Activated CD8-positive, alpha-beta T cell treated with anti-CD3 and anti-CD28 coated beads, Interleukin-2, amount 10 ng/mL, durations not matched to agents 7 days and 5 days (primary cell): ENCODE results near the gene KCNT1. TPM values are rescaled to one million over a fixed set of nuclear protein-coding genes. Genes with fewer than 3 reads are reported as not detected.

Experiments used
- ATAC-seq: fragments of 150-1000 bp; cut with Tn5 transposase; one replicate; pipeline ENCODE4 v1.10.0; 2021; ENCODE audit warnings: moderate library complexity
- CTCF ChIA-PET: fragments of 350-600 bp; sonication (Branson Sonifier 250); formaldehyde crosslinking; loops from one replicate; lab custom pipeline; 2021; ENCODE audit warnings: antibody characterized with exemption; lab: Charles Lee
- POLR2A ChIA-PET: fragments of 350-600 bp; sonication (Branson Sonifier 250); formaldehyde crosslinking; loops from one replicate; lab custom pipeline; 2021; ENCODE audit warnings: antibody characterized with exemption; lab: Charles Lee
- DNase-seq: peaks from one replicate; pipeline ENCODE4 v3.0.0-alpha.2; 2020
- H3K27ac Mint-ChIP-seq: one replicate; pipeline ENCODE4 v1.8.0; 2021; ENCODE audit warnings: mild to moderate bottlenecking, mixed read lengths
- H3K27me3 Mint-ChIP-seq: one replicate; pipeline ENCODE4 v1.8.0; 2021; ENCODE audit warnings: low read depth, mixed read lengths
- H3K36me3 Mint-ChIP-seq: one replicate; pipeline ENCODE4 v1.8.0; 2021; ENCODE audit warnings: low read depth, mixed read lengths
- H3K4me1 Mint-ChIP-seq: one replicate; pipeline ENCODE4 v1.8.0; 2021; ENCODE audit warnings: low read depth, mixed read lengths
- H3K4me3 Mint-ChIP-seq: one replicate; pipeline ENCODE4 v1.8.0; 2021; ENCODE audit warnings: mild to moderate bottlenecking, mixed read lengths
- H3K9me3 Mint-ChIP-seq: one replicate; pipeline ENCODE4 v1.8.0; 2022; ENCODE audit warnings: mixed read lengths; ENCODE audit not compliant: insufficient read depth
- total RNA-seq, 2 experiments: library from RNA; stranded (reverse); gene quantifications; one replicate each; pipeline ENCODE4 v1.2.3, GENCODE V29; 2021

The KCNT1 gene
- total RNA-seq = not detected

DNA sequence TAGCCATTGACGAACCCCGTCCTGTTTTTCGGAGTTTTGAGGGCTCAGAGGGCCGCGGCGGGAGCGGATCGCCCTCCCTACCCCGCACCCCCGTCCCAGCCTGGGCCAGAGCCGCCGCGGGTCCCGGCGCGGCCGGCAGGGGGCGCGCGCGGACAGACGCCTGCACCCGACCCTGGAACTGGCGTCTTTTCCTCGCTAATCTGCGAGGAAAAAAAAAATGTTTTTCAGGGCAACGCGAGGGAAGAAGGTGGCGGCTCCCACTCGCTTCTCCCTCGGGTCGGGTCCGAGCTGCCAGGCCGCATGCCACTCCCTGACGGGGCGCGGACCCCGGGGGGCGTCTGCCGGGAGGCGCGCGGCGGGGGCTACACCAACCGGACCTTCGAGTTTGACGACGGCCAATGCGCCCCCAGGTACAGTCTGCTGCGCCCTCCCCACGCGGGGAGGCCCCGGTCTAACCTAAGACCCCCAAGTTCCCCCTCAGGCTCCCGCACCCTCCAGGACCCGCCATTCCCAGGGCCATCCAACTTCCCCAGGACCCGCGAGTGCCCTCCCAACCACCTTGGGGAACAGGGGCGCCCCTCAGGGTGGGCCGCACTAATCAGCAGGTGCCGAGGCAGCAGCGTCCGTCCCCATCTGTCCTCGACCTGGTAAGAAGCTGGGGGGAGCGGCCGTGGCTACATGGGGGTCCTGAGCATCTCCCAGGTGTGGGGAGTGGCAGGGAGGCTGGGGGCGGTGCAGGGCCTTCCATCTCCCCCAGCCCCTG, at the start of gene KCNT1:
Gene KCNT1 (plus strand): TSS at position 227 of the 763 bp plus-strand sequence. CDS start 74 bp downstream, at position 301.
- peaks cover 2% of the 10 kb centered on the region for H3K4me1 Mint-ChIP-seq

DNA sequence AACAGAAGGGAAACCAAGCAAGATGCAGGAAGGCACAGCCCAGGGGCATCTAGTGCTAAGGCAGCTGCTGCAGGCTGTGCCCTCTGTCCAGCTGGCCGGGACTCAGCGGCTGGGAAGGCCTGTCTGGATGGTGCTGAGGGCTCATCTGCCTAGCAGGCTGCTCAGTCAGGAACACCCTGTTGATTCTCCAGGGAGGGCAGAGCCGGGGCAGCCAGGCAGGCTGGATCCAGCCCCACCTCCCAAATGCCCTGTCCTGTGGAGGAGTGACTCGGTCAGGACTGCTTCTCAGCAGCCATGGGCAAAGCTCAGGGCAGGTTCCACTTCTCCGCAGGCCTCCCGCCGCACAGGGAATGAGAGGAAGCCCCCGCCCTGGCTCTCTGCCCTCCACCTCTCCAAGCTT, 46.7 kb upstream of the KCNT1 start:
- ATAC-seq (no peak), DNase-seq (no peak)
- Mint-ChIP-seq H3K4me1 (no peaks in the 10 kb centered on the region), H3K27me3 (no peaks in the 10 kb centered on the region), H3K36me3 (no peaks in the 10 kb centered on the region), H3K27ac (no peak overlapping the region), H3K9me3 (no peaks in the 10 kb centered on the region), H3K4me3 (no peak overlapping the region)
- ChIA-PET CTCF (no interaction called here), POLR2A (no interaction called here)

More for the DNA sequence above, at the start of gene KCNT1:
- Mint-ChIP-seq H3K4me3 (no peak within 1 kb of the TSS), H3K36me3 (no peaks in the 10 kb centered on the region), H3K27ac (no peak within 1 kb of the TSS), H3K9me3 (no peaks in the 10 kb centered on the region), H3K27me3 (no peaks in the 10 kb centered on the region)
- ChIA-PET POLR2A (interaction anchor here (0.6 kb wide), 1 partner anchor 1689 kb away, joined by 3 read pairs; no protein-coding TSS in a partner anchor), CTCF (no interaction called here)
- DNase-seq = peak; percentile 62
- ATAC-seq = peak; percentile 75

DNA sequence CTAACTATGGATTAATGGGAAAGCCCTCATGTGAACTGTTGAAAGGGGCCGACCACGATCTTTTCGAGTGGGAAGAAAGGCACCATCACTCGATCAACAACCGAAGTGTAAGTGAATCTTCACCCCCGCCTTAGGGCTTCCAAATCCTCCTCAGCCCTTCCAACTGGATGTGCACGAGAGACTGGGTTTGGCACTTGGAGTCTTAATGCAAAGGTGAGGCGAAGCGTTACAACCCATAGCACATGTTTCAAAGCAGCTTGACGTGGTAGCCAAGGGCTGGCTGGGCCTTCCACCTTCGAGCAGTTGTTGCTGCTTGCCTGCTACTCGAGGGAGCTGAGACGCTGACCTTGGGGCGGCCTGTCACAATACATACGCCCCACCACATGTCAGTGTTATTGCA, 44.6 kb upstream of the KCNT1 start:
- no peak overlapping the region for H3K4me3 Mint-ChIP-seq
- no peaks in the 10 kb centered on the region for H3K27me3 Mint-ChIP-seq
- ATAC-seq (no peak), DNase-seq (no peak)
- ChIA-PET CTCF (no interaction called here), POLR2A (no interaction called here)
- H3K27ac Mint-ChIP-seq = no peak overlapping the region
- no peaks in the 10 kb centered on the region for H3K4me1 Mint-ChIP-seq
- no peaks in the 10 kb centered on the region for H3K9me3 Mint-ChIP-seq
- H3K36me3 Mint-ChIP-seq = no peaks in the 10 kb centered on the region

DNA sequence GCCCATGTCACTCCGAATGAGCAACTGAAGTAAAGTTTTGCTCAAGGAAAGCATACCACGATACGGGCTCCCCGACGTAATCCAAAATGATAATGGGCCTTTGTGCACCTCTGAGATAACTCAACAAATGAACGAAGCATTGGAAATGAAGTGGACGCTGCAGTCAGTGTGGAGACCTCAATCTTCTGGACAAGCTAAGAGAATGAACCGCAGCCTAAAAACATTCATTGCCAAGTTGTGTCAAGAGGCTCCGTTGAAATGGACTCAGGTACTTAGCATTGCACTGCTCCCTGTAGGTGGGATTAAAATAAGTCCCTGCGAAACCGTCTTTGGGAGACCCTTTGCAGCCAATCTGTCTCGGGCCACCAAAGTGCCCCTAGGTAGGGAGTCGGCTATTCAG, 42.7 kb upstream of the KCNT1 start:
- H3K4me1 Mint-ChIP-seq = no peaks in the 10 kb centered on the region
- H3K27ac Mint-ChIP-seq = no peak overlapping the region
- DNase-seq = no peak
- POLR2A ChIA-PET = no interaction called here
- ATAC-seq = no peak
- H3K36me3 Mint-ChIP-seq = no peaks in the 10 kb centered on the region
- CTCF ChIA-PET = no interaction called here
- no peak overlapping the region for H3K4me3 Mint-ChIP-seq
- no peaks in the 10 kb centered on the region for H3K27me3 Mint-ChIP-seq
- H3K9me3 Mint-ChIP-seq = no peaks in the 10 kb centered on the region

DNA sequence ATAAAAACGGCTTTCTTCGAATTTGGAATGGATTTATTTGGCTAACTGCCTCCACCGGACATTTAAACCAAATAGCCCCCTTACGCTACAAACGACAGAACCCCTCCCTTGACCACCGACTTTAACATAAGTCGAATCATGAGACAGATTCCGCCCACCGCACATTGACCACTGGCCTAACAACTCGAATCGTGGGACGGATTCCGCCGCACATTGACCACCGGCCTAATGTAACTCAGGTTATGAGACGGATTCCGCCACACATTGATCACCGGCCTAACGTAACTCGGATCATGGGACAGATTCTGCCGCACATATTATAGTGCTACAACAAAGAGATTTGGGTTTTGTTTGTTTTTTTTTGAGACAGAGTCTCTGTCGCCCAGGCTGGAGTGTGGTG, 41.6 kb upstream of the KCNT1 start:
- ChIA-PET POLR2A (no interaction called here), CTCF (no interaction called here)
- Mint-ChIP-seq H3K4me1 (no peaks in the 10 kb centered on the region), H3K9me3 (no peaks in the 10 kb centered on the region), H3K27me3 (no peaks in the 10 kb centered on the region), H3K4me3 (no peak overlapping the region), H3K36me3 (no peaks in the 10 kb centered on the region), H3K27ac (no peak overlapping the region)
- no peak for ATAC-seq
- no peak for DNase-seq

DNA sequence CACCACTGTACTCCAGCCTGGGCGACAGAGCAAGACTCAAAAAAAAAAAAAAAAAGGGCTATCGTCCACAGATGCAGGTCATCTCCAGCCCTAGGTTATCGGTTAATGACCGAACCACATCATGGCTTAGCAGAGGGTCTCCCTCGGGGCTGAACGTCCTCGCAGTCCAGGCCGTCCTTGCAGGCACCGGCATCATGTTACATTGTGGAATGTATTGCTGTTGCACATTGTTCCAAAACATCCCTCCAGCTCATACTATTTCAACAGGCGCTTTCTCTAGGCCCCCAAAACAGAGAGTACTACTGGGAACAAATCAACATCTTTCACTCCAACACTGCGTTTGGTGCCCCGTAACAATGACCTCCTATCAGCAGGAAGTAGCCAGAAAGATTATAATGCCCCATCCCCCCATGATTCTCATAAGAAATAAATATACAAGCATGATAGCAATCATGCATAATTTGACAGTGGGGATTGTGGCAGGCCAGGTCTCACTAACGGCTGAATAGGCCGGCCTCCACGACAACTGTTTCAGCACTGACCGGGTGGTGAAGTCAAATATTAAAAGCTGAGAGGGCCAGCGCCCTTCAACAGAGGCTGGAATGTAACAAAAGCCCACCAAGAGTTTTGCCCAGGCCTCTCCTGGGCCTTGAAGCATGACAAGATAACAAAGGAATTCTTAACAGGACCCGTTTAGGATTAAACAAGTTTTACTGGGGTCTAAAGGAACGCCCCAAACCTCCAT, 40.0 kb upstream of the KCNT1 start:
- ATAC-seq = no peak
- DNase-seq = no peak
- Mint-ChIP-seq H3K36me3 (no peaks in the 10 kb centered on the region), H3K9me3 (no peaks in the 10 kb centered on the region), H3K4me1 (no peaks in the 10 kb centered on the region), H3K4me3 (no peak overlapping the region), H3K27me3 (no peaks in the 10 kb centered on the region), H3K27ac (no peak overlapping the region)
- POLR2A ChIA-PET = no interaction called here
- CTCF ChIA-PET = no interaction called here

DNA sequence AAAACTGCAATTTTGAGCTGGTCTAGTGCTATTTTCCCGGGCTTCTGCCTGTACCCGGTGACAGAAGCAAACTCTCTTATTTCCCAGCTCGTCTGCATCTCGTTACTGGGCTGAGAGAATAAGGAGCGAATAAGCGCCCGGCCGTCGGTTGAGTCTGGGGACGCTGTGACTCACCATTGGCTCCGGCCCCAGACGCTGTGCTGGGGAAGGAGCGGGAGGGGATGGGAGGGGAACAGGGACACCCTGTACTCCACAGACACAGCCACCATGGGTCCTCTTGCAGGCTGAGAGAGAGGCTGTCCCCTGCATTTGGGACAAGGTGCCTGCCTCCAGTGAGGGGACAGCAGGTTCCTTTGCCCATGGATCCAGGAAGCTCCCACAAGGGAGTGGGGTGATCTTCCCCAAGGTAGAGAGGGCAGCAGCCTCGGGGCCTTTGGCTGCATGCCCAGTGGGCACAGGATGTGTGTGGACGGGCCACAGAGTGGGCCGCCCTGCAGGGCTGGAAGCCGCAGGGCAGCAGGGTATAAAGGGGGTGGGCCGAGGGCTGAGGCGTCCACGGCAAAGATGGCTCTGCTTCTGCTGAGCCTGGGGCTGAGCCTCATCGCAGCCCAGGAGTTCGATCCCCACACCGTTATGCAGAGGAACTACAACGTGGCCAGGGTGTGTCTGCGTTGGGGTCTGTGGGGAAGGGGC, 39.1 kb upstream of the KCNT1 start, which contains the start of gene LCN9:
Gene LCN9 (plus strand): TSS at position 552 of the 693 bp plus-strand sequence. CDS start 13 bp downstream, at position 565.
- ATAC-seq = no peak
- no peaks in the 10 kb centered on the region for H3K9me3 Mint-ChIP-seq
- no peak within 1 kb of the TSS for H3K4me3 Mint-ChIP-seq
- CTCF ChIA-PET = no interaction called here
- no peak within 1 kb of the TSS for H3K27ac Mint-ChIP-seq
- no peaks in the 10 kb centered on the region for H3K27me3 Mint-ChIP-seq
- DNase-seq = no peak
- no peaks in the 10 kb centered on the region for H3K4me1 Mint-ChIP-seq
- POLR2A ChIA-PET = no interaction called here
- no peaks in the 10 kb centered on the region for H3K36me3 Mint-ChIP-seq

DNA sequence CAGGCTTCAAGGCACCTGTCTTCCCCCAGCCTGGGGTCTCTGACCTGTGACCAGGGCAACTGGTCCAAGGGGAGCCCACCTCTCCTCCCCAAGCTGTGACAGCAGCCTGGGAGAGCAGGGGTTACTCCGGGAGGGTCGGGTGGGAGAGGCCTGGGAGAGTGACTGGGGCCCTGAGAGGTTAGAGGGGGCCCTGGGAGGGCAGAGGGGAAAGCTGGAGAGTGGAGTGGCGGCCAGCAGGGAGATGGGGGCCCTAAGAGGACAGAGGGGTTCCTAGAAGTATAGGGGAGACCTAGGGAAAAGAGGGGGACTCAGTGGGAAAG, 38.6 kb upstream of the KCNT1 start:
- Mint-ChIP-seq H3K4me3 (no peak overlapping the region), H3K36me3 (no peaks in the 10 kb centered on the region), H3K27me3 (no peaks in the 10 kb centered on the region), H3K27ac (no peak overlapping the region), H3K9me3 (no peaks in the 10 kb centered on the region), H3K4me1 (no peaks in the 10 kb centered on the region)
- DNase-seq (no peak), ATAC-seq (no peak)
- CTCF ChIA-PET = no interaction called here
- POLR2A ChIA-PET = no interaction called here

DNA sequence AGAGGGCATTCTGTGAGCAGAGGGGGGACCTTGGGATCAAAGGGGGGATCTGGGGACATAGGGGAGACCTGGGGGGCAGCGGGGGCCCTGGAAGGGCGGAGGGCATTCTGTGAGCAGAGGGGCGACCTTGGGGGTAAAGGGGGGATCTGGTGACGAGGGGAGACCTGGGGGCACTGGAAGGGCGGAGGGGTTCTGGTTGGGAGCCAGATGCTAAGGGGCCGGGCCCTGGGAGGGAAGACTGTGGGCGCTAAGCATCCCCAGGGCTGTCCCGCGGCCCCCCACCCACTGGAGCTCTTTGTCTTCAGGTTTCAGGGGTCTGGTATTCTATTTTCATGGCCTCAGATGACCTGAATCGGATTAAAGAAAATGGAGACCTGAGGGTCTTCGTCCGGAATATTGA, 38.1 kb upstream of the KCNT1 start:
- Mint-ChIP-seq H3K4me1 (no peaks in the 10 kb centered on the region), H3K9me3 (no peaks in the 10 kb centered on the region), H3K4me3 (no peak overlapping the region), H3K27ac (no peak overlapping the region), H3K36me3 (no peaks in the 10 kb centered on the region), H3K27me3 (no peaks in the 10 kb centered on the region)
- POLR2A ChIA-PET = no interaction called here
- CTCF ChIA-PET = no interaction called here
- DNase-seq = no peak
- no peak for ATAC-seq

DNA sequence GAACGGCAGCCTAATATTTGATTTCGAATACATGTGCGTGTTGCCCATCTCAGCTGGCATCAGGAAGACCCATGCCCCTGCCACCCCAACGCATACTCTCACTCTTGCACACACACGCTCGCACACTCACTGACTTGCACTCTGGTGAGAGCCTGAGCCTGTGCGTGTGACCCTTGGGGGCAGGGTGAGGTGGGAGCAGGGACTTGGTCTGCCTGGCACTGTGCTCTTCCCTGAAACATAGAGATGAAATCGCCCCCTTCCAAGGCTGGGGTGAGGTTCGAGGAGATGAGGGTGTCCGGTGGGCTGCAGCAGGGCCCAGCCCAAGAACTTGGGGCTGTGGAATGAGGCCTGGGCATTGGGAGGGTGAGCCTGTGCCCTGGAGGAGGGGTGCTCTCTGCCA, 37.7 kb upstream of the KCNT1 start:
- Mint-ChIP-seq H3K27ac (no peak overlapping the region), H3K27me3 (no peaks in the 10 kb centered on the region), H3K4me3 (no peak overlapping the region), H3K4me1 (no peaks in the 10 kb centered on the region), H3K36me3 (no peaks in the 10 kb centered on the region), H3K9me3 (no peaks in the 10 kb centered on the region)
- DNase-seq (no peak), ATAC-seq (no peak)
- CTCF ChIA-PET = no interaction called here
- POLR2A ChIA-PET = no interaction called here

DNA sequence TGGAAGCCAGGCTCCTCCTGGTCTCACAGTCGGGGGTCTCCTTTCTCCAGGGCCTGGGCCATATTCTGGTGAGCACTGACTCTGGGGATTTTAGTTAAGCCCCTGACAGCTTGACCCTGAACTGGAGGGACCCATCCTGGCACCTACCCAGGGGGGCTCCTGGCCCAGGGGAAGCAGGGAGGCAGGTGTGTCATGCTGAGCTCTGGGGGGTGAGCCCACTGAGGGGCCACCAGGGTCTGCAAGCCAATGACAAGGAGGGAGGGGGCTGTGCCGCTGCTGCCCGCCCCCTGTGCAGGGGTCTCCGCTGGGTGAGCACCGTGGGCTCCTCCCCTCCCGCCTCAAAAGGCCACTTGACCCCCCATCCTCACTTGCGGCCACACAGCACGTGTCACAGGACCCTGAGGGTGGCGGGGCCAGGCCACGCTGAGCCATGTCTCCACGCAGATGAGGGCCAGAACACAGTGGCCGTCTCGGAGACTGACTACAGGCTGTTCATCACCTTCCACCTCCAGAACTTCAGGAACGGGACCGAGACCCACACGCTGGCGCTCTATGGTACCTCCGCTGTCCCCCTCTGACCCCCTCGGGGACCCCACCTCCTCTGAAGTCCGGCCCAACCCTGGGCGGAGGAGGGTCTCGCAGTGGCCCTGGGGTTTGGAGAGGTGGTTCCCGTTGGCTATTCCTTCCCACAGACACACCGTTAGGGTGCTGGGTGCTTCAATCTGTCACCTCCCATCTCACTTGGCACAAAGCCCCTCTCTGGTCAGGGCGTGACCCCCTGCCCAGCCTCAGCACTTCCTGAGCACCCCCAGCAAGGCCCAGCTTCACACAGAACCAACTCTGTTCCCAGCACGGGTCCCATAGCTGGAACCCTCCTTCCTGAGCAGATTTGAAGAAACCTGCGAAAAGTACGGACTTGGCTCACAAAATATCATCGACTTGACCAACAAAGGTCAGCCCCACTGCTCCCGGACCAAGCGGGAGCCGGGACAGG, 36.9 kb upstream of the KCNT1 start:
- Mint-ChIP-seq H3K4me1 (no peaks in the 10 kb centered on the region), H3K36me3 (no peaks in the 10 kb centered on the region), H3K27me3 (no peaks in the 10 kb centered on the region), H3K4me3 (no peak overlapping the region), H3K27ac (no peak overlapping the region), H3K9me3 (no peaks in the 10 kb centered on the region)
- CTCF ChIA-PET = no interaction called here
- POLR2A ChIA-PET = no interaction called here
- no peak for DNase-seq
- no peak for ATAC-seq
